Activated B cell treated with CpG ODN at 0.5 μM for 24 hours (primary cell): Measurements from ENCODE around the gene CFLAR. TPM values are rescaled to one million over a fixed set of nuclear protein-coding genes. Genes with fewer than 3 reads are reported as not detected.

Experiments used
- ATAC-seq: fragments of 200-7000 bp; cut with Tn5 transposase; one replicate; pipeline ENCODE4 v1.10.0; 2021; ENCODE audit warnings: low read depth, mild to moderate bottlenecking, moderate library complexity
- CTCF ChIA-PET: fragments of 350-600 bp; sonication (Branson Sonifier 250); formaldehyde crosslinking; loops from one replicate; lab custom pipeline; 2021; ENCODE audit warnings: antibody characterized with exemption; lab: Charles Lee
- POLR2A ChIA-PET: fragments of 350-600 bp; sonication (Branson Sonifier 250); formaldehyde crosslinking; loops from one replicate; lab custom pipeline; 2021; ENCODE audit warnings: antibody characterized with exemption; lab: Charles Lee
- DNase-seq: peaks from one replicate; pipeline ENCODE4 v3.0.0; 2022
- H3K27ac Mint-ChIP-seq: one replicate; pipeline ENCODE4 v1.8.0; 2020; ENCODE audit warnings: mixed read lengths
- H3K27me3 Mint-ChIP-seq: one replicate; pipeline ENCODE4 v1.8.0; 2021; ENCODE audit warnings: mixed read lengths
- H3K36me3 Mint-ChIP-seq: one replicate; pipeline ENCODE4 v1.8.0; 2021; ENCODE audit warnings: low read depth, mixed read lengths
- H3K4me1 Mint-ChIP-seq: one replicate; pipeline ENCODE4 v1.8.0; 2021; ENCODE audit warnings: mixed read lengths
- H3K4me3 Mint-ChIP-seq: one replicate; pipeline ENCODE4 v1.8.0; 2020; ENCODE audit warnings: mild to moderate bottlenecking, mixed read lengths
- H3K9me3 Mint-ChIP-seq: one replicate; pipeline ENCODE4 v1.8.0; 2020; ENCODE audit warnings: mixed read lengths
- intact Hi-C: fragments of 100-400 bp; cut with micrococcal nuclease; formaldehyde crosslinking; loops from one replicate; pipeline ENCODE4 v1.15.1; 2024
- total RNA-seq: library from RNA; stranded (reverse); gene quantifications from 2 replicates; pipeline ENCODE4 v1.2.3, GENCODE V29; 2022
- TF ChIP-seq, protein P1 (sequence below): fragments of 200-600 bp; IDR thresholded peaks from one replicate; pipeline ENCODE4 v1.8.0; 2022; ENCODE audit warnings: antibody characterized with exemption, mild to moderate bottlenecking

CFLAR gene
- total RNA-seq, 1 donor from 2014 or later, result 320 TPM

DNA sequence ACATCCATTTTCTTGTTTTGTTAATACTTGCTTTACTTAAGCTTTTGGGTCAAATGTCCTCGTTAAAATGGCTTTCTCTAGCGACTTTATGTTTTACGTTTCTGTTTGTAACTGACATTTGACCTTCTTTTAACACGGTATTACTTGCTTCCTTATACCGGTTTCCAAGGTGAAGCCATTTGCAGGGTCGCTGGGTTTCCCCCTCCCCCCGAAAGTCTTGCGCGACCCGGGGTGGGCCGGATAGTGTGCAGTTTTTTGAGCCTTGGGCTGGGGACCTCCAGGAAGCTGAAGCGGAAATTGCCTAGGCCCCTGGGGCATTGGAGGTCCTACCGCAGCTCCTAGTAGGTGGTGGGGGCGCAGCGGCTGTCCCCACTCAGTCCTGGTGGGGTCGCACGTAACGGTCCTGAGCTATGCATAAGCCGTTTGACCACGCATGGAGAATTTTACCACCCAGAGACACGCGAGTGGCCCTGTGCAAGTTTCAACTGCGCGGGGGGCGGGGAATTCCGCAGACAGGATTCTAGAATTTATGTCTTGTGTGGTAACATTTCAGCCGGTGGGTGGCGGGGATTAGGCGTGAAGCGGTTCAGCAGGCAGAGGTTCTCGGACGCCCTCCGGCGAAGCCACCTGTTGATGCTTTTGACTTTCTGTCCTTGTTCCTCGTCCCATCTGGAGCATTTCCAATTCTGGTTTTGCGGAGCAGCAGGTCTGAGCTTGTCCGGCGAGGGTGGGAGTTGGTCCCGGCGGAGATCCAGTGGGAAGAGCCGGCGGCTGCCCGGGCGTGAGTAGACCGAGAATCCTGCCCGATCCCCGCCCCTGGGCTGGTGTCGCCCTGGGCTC, 2.4 kb downstream of the CFLAR start:
- ChIA-PET POLR2A (interaction anchor here (0.5 to 5.2 kb wide), 28 partner anchors 10 to 405 kb away, joined by 3 to 147 read pairs (median 6); partner anchors contain the start of genes CASP10, CASP8, CLK1 and HYCC2), CTCF (interaction anchor here (0.7 to 4.9 kb wide), 19 partner anchors 10 to 155 kb away, joined by 3 to 51 read pairs (median 7); partner anchors contain the start of genes CASP10 and ORC2)
- H3K9me3 Mint-ChIP-seq, result no peaks in the 10 kb centered on the region
- TF ChIP-seq, protein P1, sequence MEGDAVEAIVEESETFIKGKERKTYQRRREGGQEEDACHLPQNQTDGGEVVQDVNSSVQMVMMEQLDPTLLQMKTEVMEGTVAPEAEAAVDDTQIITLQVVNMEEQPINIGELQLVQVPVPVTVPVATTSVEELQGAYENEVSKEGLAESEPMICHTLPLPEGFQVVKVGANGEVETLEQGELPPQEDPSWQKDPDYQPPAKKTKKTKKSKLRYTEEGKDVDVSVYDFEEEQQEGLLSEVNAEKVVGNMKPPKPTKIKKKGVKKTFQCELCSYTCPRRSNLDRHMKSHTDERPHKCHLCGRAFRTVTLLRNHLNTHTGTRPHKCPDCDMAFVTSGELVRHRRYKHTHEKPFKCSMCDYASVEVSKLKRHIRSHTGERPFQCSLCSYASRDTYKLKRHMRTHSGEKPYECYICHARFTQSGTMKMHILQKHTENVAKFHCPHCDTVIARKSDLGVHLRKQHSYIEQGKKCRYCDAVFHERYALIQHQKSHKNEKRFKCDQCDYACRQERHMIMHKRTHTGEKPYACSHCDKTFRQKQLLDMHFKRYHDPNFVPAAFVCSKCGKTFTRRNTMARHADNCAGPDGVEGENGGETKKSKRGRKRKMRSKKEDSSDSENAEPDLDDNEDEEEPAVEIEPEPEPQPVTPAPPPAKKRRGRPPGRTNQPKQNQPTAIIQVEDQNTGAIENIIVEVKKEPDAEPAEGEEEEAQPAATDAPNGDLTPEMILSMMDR, result no peak
- DNase-seq (peak; percentile 78), ATAC-seq (peak; percentile 70)
- peak overlapping the region; percentile 99 for H3K27ac Mint-ChIP-seq
- peak overlapping the region; percentile 100 for H3K4me3 Mint-ChIP-seq
- no peaks in the 10 kb centered on the region for H3K27me3 Mint-ChIP-seq
- intact Hi-C loops, result loop anchor here (1.0 to 5.0 kb wide), 16 partner anchors 9 to 664 kb away; partner anchors contain the start of genes ALS2, BZW1, CLK1 and HYCC2
- H3K4me1 Mint-ChIP-seq, result peaks cover 77% of the 10 kb centered on the region
- H3K36me3 Mint-ChIP-seq, result peaks cover 52% of the 10 kb centered on the region

DNA sequence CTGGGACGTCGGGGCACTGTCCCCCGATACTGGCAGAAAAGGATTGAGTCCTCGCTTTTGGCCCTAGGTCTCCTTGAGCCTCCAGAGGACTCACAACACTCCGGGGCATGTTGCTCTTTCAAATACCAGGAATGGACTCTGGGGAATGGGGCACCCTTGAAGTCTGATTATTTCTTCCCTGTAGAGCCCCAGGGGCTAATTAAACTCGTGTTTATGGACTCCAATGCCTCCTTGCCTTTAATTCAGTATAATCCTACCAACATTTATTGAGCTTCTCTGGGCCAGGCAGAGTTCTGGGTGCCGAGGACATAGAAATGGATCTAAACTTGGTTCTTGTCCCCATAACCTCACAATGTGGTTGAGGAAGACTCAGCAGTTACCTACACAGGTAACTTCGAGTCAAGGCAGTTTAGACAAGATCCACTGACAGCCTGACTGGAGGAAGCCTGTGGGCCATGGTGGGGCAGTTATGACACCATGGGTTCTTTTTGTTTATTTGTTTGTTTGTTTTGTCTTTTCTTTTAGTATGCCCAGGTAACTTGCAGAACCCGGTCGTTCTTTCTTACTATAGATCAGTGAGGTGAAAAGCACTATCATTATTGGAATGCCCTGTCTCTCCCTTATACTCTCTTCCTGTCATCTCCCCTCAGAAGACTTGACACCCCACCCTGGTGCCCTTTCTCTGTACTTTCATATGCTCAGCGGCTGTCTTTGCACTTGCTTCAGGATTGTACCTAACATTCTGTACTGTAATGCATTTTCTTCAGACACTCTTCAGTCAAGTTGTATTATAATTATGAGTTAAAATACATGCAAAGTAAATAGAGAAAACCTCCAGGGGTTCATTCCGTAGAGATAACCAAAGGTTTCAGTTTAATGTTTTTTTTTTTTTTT, 3.2 kb downstream of the CFLAR start:
- DNase-seq (no peak), ATAC-seq (peak; percentile 2)
- ChIA-PET POLR2A (interaction anchor here (0.5 to 5.2 kb wide), 20 partner anchors 11 to 332 kb away, joined by 3 to 147 read pairs (median 14); partner anchors contain the start of genes CASP10, CASP8, CLK1 and HYCC2), CTCF (interaction anchor here (0.7 to 4.9 kb wide), 14 partner anchors 9 to 113 kb away, joined by 3 to 51 read pairs (median 8); partner anchors contain the start of gene CASP10)
- TF ChIP-seq, protein P1, result no peak
- Mint-ChIP-seq H3K9me3 (no peaks in the 10 kb centered on the region), H3K4me1 (peaks cover 81% of the 10 kb centered on the region), H3K36me3 (peaks cover 58% of the 10 kb centered on the region), H3K27me3 (no peaks in the 10 kb centered on the region), H3K27ac (peak overlapping the region; percentile 99), H3K4me3 (peak overlapping the region; percentile 100)
- intact Hi-C loops, result loop anchor here (1.0 to 5.0 kb wide), 16 partner anchors 8 to 663 kb away; partner anchors contain the start of genes ALS2, BZW1, CLK1 and HYCC2

DNA sequence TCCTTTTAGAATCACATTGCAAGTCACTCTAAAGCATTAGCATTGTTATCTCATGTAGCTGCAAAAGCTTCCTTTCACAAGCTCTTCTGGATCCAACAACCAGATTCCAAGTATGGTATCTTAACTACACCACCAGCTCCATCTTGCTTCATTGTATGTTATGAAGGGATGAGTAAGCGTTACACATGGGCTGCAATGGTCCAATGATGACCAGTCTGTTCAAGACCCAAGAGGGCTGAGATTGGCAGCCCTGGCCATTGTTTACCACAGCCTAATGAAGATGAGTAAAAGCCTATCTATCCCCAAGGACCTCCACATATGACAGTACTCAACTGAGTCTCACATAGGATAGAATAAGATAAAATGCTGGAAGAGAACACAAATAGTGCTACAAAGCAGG, 6.3 kb downstream of the CFLAR start:
- TF ChIP-seq, protein P1, result no peak
- H3K27me3 Mint-ChIP-seq, result no peaks in the 10 kb centered on the region
- no peak for DNase-seq
- H3K36me3 Mint-ChIP-seq, result peaks cover 53% of the 10 kb centered on the region
- CTCF ChIA-PET, result interaction anchor here (1.0 to 1.7 kb wide), 3 partner anchors 36 to 110 kb away, joined by 3 to 10 read pairs (median 5); partner anchors contain the start of genes HYCC2 and NDUFB3
- H3K4me3 Mint-ChIP-seq, result peak overlapping the region; percentile 100
- intact Hi-C loops, result no loop called here
- no peak for ATAC-seq
- peaks cover 85% of the 10 kb centered on the region for H3K4me1 Mint-ChIP-seq
- POLR2A ChIA-PET, result interaction anchor here (0.6 to 1.5 kb wide), 3 partner anchors 87 to 159 kb away, joined by 3 to 8 read pairs (median 5); no protein-coding TSS in a partner anchor
- peak overlapping the region; percentile 96 for H3K27ac Mint-ChIP-seq
- H3K9me3 Mint-ChIP-seq, result no peaks in the 10 kb centered on the region

DNA sequence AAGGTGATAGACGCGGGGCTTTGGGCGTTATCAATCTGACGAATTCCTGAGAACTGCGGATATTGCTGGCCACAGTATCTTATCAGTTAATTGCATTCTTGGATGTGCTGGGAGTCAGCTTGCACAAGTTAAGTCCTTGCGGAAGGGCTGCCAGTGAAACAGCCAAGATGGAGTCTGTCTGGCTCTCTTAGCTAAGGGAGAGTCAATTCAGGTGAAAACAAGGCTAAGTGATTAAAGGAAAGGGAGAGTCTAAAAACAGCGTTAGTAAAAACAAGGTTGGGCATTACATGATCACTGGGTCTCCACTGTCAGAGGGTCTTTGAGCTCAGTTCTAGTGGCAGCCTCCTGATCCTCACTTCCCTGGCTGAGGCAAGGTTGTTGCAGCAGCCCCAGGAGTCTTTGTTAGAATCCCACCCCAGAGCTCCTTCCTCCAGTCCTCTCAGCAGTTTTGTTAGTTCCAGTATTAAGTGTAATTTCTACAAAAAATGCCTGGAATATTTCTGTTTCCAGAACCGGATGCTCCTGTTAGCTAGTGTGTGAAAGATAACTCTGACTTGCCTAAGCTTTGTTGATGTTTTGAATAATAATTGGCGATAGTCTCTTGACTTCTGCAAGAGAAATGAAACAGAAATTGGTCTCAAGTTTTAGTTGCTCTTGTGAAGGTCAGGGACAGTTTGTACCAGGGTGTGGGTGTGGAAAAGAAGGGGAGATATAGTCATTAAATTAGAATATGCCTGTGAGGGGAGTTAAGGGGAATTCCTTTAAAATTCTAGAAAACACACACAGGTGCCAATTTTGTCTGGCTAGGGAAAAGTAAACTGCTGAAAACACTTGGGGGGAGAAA, 10.6 kb downstream of the CFLAR start:
- Mint-ChIP-seq H3K36me3 (peaks cover 48% of the 10 kb centered on the region), H3K4me1 (peaks cover 92% of the 10 kb centered on the region), H3K27ac (peak overlapping the region; percentile 96), H3K9me3 (no peaks in the 10 kb centered on the region), H3K4me3 (peak overlapping the region; percentile 83), H3K27me3 (no peaks in the 10 kb centered on the region)
- no peak for DNase-seq
- ChIA-PET CTCF (interaction anchor here (0.7 to 1.4 kb wide), 5 partner anchors 16 to 57 kb away, joined by 3 to 4 read pairs (median 3); partner anchors contain the start of genes CASP10, HYCC2 and NDUFB3), POLR2A (interaction anchor here (0.5 to 1.4 kb wide), 9 partner anchors 14 to 262 kb away, joined by 3 to 8 read pairs (median 5); partner anchors contain the start of genes CASP10, CLK1, NIF3L1 and PPIL3)
- intact Hi-C loops, result loop anchor here (1.0 to 2.0 kb wide), 3 partner anchors 8 to 56 kb away; partner anchors contain the start of gene HYCC2
- peak; percentile 41 for ATAC-seq
- TF ChIP-seq, protein P1, result no peak
